GM18507 (cell line): ENCODE data around the gene GRAP2.
"Not testable (repeated sequence)": the region's sequence is repeated elsewhere in the genome, so short reads cannot be mapped to it uniquely, and the experiment has no call there.

Experiments used
- DNase-seq: peaks from one replicate; pipeline ENCODE4 v3.0.0; 2011; ENCODE audit warnings: low read depth; ENCODE audit not compliant: insufficient read length; ENCODE audit errors: extremely low spot score
- FAIRE-seq: peaks from 2 replicates; lab custom pipeline; 2011; peaks lifted over from hg19 to GRCh38; lab: Jason Lieb, UNC

The GRAP2 gene

DNA sequence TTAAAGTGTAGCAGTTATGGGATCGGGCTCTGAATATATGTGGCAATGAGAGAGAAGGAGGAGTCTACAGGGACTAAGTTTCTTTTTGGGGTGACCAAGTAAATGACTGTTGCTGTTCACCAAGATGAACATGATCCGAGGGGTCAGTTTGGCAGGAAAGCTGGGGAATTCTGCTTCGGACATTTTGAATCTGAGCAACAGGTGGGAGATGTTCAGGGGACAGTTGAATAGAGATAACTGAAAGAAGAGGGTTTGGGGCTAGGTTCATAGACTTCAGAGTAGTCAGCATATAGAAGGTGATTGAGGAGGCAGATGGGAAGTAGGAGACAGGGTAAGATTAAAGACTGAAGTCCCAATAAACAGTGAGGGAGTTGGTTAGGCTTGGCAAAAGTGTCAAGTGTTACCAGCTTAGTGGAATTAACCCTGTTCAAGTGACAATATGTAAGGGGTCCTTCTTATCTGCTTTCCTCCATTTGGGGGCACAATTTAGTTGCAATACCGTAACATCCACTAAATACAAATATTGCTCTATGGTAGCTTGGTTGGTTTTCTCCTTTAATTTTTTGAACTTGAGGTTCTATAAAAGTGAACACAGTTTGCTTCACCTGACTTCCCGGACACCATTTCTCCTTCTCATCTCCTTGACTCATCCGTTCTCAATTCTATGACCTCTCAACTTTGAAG, 4.4 kb upstream of the GRAP2 start:
- no peak for FAIRE-seq
- DNase-seq, result no peak

DNA sequence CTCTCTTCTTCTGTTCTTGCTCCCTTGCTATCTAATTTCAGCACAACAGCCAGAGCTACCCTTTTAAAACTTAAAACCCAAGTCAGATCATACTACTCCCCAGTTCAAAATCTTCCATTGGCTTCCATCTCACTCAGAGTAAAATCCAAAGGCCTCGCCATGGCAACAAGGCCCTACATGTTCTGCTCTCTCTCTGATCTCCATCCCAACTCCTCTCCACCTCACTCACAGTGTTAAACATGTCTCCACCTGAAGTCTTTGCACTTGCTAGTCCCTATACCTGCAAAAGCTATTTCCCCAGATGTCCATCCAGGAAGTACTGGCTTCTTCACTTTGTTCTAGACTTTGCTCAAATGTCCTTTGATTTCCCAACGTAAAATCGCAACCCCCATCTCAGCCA, 3.0 kb upstream of the GRAP2 start:
- FAIRE-seq (peak; percentile 31), DNase-seq (no peak)

- DNase-seq (peak; percentile 49), FAIRE-seq (peak; percentile 98)
Measured at GRCh38 chr22:39898997-39899396, 1.9 kb upstream of the GRAP2 start.

DNA sequence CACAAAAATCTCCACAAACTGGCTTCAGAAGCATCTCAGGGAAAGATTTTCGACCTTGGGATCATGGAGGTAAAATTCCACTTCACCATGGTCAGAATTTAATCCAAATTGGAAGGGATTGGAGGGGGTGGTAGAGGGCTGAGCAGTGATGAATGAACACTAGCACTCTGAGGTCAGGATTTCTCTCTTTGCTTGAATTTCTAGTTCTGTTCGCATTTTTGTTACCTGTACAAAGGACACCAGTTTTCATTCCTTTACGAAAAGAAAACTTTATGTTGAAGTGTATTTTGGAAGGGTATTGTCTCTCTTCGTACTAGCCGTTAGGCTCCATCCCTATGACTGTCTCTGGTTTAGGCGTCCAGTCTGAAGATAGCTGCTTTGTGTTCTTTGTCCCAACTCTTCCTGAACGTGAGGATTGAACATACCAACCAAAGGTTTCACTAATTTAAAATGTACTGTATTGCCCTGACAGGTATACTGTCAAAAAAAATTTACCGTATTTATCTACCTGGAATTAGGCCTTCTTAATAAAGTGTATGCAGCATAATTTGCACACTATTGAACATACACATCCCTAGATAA, 772 bp downstream of the GRAP2 start:
- FAIRE-seq (no peak), DNase-seq (no peak)

- not testable (repeated sequence) for FAIRE-seq, DNase-seq
Measured at GRCh38 chr22:39904024-39904423, 3.1 kb downstream of the GRAP2 start.

DNA sequence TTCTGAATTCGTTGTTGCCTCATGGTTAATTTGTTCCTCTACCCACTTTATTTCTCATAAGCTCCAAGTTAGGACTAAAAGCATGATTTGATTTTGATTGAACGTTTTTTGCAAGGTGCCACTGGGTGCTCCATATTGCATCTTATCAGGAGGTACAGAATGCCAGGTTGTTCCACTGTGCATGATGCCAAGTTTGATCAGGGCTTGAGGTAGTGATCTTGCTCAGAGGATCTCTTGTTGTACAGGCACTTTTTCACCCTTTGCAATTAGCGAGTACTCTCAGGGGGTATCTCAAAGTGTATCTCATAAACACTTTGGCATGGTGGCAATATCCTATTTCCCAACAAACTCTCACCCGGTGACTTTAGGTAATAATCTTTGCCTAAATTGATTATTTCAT, 4.0 kb downstream of the GRAP2 start:
- no peak for DNase-seq
- no peak for FAIRE-seq

DNA sequence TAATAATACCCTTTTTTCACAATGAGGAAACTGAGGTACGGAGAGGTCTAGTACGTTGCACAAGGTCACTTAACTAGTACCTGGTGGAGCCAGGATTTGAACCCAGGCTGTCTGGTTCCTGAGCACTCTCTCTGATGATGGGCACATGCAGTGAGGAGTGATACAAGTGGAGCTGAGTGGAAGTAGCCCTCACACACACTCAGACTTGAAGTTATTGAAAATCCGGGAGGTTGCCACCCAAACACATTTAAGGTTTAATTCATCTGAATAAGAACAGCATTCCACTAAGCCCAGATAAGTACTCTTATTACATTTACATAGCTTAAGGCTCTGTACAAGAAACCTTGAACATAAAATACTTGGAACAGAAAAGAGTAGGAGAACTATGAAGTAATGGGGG, 4.8 kb downstream of the GRAP2 start:
- FAIRE-seq (no peak), DNase-seq (no peak)

DNA sequence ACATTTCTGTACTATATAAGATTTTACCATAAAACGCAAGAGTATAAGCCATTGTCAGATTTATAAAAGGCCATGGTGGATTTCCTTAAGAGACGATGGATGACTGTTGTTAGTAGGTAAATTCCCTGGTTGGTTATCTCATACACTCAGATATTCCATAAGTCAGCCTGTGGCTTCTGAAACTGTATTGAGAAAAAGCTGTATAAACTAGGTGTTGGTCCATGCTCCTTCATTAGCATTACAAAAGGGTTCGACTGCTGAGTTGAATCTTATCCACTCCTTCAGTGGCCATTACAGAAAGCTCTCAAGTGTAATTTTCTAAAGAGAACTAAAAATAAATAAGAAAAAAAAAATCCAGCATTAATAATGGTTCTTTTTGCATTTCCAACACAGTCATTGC, 5.3 kb downstream of the GRAP2 start:
- FAIRE-seq, result no peak
- no peak for DNase-seq

- FAIRE-seq, result no peak
- DNase-seq, result no peak
Measured at GRCh38 chr22:39907047-39907446, 6.2 kb downstream of the GRAP2 start.

DNA sequence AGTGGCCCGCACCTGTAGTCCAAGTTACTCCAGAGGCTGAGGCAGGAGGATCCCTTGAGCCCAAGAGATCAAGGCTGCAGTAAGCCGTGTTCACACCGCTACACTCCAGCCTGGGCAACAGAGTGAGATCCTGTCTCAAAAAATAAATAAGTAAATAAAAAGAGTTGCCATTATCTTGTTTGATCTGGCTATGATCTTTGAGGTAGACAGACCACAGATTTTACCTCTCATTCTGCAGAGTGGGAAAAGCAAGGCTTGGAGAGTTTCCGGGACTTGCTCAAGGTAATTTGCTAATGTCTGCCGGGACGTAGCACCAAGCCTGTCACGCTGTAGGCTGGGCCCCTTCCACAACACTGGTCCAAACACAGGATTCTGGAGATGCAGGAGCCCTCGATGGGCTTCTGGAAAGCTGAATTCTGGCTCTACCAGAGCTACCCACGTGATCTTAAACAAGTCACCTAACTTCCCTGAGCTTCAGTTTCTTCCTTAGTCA, 6.8 kb downstream of the GRAP2 start:
- FAIRE-seq, result peak; percentile 66

DNA sequence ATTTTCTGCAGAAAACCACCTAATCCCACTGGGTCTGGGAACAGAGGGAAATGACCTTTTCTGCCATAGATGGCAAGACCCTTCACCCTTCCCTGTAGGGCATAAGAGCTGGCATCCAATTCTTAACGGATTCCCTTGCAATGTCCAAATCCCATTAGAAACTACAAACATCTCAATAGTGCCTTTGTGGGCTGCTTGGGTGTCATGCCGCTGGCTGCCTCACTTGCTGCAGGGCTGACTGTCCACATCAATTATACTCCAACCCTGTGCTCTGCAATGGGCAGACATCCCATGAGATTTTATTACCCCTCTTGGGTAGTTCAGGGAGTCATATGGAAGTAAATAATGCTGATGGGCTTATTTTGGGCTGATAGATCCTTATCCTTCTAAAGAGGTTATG, 7.3 kb downstream of the GRAP2 start:
- FAIRE-seq (peak; percentile 5), DNase-seq (no peak)

More for the DNA sequence above, 6.8 kb downstream of the GRAP2 start:
- DNase-seq, result no peak

- no peak for DNase-seq
- FAIRE-seq, result peak; percentile 29
Measured at GRCh38 chr22:39908737-39909136, 7.9 kb downstream of the GRAP2 start.

DNA sequence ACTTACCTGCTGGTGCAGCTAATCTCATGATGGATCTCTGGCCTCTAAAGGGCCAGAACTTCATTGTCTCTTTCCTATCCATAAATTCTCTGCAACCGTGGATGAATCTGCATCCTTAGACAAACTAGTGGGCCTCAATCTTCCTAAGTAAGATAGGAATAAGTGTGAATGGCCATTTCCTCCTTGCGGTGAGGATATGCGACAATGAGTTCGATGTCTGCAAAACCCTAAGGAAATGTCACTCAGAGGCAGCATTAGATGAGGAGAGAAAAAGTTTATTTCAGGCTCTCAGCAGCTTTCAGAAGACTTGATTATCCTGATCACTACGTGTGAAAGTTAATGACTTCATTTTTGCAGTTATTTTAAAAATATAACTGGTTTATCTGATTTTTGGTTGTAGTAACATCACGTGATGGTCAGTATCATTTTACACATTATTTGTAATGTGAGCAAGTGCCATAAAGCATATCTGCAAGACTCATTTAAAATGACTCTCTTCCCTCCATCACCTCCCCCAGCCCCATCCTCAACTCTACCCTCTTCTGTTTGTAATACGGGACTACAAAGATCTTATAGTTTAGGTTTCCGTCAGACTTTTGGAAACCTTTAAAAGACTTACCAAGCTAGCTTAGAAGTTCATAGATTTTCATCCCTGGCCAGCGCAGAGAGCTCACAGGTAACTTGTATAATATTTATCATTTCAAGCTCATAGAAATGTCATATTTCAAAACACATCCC, 10.2 kb downstream of the GRAP2 start:
- FAIRE-seq, result no peak

GRCh38 chr22:39913321-39913720, 12.4 kb downstream of the GRAP2 start:
- FAIRE-seq (no peak), DNase-seq (no peak)

More for the DNA sequence above, 10.2 kb downstream of the GRAP2 start:
- no peak for DNase-seq

- FAIRE-seq, result no peak
Measured at GRCh38 chr22:39913886-39914285, 13.0 kb downstream of the GRAP2 start.

GRCh38 chr22:39914584-39914983, 13.7 kb downstream of the GRAP2 start:
- FAIRE-seq (no peak), DNase-seq (no peak)

More at GRCh38 chr22:39913886-39914285, 13.0 kb downstream of the GRAP2 start:
- DNase-seq, result no peak

DNA sequence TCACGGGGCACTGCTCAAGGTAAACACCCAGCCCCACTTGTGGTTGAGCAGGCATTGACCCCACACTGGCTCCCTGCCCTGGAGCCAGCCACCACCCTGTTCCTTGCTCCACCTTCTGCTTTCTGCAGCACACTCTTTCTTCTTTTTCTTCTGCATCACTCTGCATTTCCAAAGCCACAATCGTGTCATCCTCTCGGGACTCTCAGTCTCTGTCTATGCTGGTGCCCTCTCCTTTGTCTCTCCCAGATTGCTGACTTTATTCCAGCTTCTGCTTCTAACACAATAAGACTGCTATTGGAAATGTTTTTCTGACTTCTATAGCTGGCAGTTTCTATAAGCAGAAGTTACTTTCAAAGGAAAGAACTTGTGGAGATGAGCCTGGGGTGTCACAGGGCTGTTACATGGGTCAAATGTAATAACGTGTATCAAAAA, 14.4 kb downstream of the GRAP2 start:
- DNase-seq, result no peak
- no peak for FAIRE-seq

DNA sequence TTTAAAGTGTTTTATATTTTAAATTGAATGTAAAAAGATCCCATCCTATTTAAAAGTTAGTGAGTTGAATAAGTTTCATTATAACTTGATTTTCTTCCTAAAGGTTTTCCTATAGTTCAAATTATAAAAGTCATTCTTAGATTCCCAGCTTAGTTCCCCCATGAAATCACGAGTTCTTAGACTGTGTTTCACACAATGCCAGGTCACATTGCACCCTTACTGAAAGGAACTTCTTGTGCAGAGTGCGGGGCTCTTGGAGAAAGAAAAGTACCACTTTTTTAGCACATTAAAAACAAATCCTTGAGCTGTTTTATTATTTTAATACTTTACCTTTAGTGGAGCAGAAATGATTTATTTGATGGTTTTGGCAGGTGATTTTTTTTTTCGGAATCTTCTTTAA, 15.6 kb downstream of the GRAP2 start:
- FAIRE-seq (no peak), DNase-seq (no peak)

- DNase-seq (no peak), FAIRE-seq (no peak)
Measured at GRCh38 chr22:39917197-39917643, 16.3 kb downstream of the GRAP2 start.

DNA sequence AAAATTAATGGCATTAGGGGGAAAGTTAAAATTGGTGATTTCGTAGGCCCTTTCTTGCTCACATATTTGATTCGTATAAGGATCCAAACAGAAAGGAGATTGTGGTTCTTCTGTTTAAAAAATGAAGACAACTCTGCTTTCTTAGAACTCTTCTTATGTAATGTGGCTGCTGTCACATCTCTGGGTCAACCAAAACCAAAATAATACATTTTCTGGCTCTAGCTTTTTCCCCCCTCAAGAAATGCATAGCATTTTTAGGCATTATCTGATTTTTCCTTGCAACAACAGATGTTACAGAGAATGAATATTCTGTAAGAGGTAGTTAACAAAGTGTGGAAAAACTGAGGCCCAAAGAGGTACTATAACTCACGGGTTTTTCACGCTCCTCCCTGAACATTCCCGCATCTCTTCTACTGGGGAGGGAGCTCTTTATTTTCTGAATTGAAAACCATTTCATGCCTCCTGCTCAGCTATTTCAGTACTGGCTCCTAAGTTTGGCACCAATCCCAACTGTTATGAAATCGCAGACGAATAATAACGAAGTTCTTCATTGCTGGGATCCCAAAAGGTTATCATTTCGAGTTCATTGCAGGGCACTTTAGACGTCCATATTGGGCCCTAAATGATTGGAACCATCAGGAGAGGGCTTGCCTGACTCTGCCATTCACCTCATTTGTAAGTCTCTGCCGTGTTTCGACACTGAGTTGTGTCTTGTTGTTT, 17.1 kb downstream of the GRAP2 start:
- no peak for FAIRE-seq
- DNase-seq, result no peak
